ES-I3 (cell line): ENCODE data around the gene DERL3.
A peak's percentile ranks its signal among the peaks of the same experiment; 100 is the strongest.

Experiments
- H3K36me3 ChIP-seq: 2 replicates; pipeline ENCODE4 v1.6.1; 2013; ENCODE audit warnings: mild to moderate bottlenecking, low read length, control low read depth, moderate library complexity; ENCODE audit not compliant: insufficient read depth
- H3K4me1 ChIP-seq: 2 replicates; pipeline ENCODE4 v1.6.1; 2013; ENCODE audit warnings: mild to moderate bottlenecking, control low read depth, low read length; ENCODE audit not compliant: insufficient read depth
- H3K9ac ChIP-seq: 2 replicates; pipeline ENCODE4 v1.6.1; 2013; ENCODE audit warnings: low read depth, mild to moderate bottlenecking, low read length, moderate library complexity
- H3K9me3 ChIP-seq: 2 replicates; pipeline ENCODE4 v1.6.1; 2013; ENCODE audit warnings: mild to moderate bottlenecking, low read length, moderate library complexity; ENCODE audit not compliant: control insufficient read depth, insufficient read depth

The DERL3 gene

DNA sequence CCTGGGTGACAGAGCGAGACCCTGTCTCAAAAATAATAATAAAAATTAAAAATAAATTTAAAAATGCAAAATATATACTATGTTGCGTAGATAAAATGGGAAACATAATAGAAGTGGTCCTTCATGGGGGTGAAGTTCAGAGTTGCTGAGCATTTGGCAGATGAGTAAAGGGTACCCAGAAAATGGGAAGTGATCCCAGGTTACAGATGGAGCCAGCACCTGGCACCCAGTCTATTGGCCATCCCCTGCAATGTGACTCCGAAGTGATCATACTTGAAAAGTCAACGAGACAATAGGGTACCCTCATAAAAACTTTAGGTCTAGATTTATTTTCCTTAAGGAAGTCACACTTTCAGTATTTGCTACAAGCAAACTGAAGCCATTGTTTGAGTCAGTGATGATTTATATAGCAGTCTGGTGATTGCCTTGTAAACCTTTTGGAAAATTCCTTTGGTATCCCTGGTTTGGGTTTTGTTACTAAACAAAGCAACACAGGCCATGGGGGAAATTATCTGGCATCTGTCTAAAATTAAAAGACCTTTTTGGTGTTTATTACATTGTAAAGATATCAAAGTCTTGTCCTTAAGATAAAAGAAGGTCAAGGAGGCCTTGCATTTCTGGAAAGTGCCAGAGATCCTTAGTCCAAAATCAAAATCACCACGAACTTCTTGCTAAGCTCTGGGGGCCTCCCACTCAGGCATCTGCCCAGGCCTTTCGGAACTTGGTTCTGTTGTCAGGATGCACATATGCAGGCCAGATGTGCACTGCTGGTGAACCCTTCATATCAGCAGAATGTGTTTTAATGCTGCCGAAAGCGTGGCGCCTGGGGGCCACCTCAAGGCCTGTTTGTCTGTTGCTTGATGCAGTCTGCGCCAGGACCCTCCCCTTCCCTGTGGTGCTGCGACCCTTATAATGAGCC, 47.7 kb downstream of the DERL3 start:
- Histone ChIP-seq H3K4me1 (peaks cover 12% of the 10 kb centered on the region; the same call in 1 of the 2 replicates), H3K9ac (no peak overlapping the region), H3K36me3 (0 out of 2 replicates have a peak, but pooled peaks cover 6% of the 10 kb centered on the region), H3K9me3 (no peaks in the 10 kb centered on the region)

DNA sequence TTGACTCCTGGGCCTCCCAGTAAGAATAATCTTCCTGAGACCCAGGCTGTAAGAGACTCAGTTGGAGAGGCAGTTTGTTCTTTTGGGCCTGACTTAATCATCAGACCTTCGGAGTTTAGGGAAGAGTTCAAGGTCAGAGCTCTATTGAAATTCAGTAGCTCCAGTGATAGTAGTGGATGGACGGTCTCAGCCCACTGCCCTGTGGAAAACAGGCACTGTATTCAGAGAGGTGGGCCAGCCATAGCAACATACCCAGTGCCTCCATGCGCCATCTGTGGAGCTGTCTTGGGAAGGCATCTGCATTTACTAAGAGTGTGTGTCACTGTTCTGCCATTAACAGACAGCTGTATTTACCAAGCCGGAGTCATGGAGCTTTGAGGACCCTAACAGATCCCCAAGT, 49.2 kb downstream of the DERL3 start:
- peaks cover 12% of the 10 kb centered on the region; the same call in 1 of the 2 replicates for H3K4me1 ChIP-seq
- H3K9me3 ChIP-seq: no peaks in the 10 kb centered on the region
- H3K9ac ChIP-seq: no peak overlapping the region
- 0 out of 2 replicates have a peak, but pooled peaks cover 6% of the 10 kb centered on the region for H3K36me3 ChIP-seq

DNA sequence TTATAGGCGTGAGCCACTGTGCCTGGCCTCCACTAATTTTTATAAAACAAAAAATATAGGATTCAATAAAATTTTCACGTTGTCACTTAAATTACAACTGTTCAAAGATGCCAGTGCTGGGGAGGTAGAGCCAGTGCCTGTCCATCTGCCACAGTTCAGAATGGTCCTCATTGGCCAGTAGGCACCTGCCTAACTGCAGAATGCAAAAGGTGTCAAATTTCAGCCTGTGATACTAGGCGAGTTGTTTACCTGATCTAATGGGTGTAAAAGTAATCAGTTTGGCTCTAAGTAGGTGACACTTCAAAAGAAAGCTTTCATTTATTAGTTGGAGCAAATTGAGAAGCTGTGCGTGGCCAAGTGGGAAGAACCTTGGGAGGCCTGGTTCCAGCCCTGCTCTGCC, 49.7 kb downstream of the DERL3 start:
- Histone ChIP-seq H3K9ac (no peak overlapping the region), H3K4me1 (peaks cover 12% of the 10 kb centered on the region; the same call in 1 of the 2 replicates), H3K36me3 (0 out of 2 replicates have a peak, but pooled peaks cover 6% of the 10 kb centered on the region), H3K9me3 (no peaks in the 10 kb centered on the region)

DNA sequence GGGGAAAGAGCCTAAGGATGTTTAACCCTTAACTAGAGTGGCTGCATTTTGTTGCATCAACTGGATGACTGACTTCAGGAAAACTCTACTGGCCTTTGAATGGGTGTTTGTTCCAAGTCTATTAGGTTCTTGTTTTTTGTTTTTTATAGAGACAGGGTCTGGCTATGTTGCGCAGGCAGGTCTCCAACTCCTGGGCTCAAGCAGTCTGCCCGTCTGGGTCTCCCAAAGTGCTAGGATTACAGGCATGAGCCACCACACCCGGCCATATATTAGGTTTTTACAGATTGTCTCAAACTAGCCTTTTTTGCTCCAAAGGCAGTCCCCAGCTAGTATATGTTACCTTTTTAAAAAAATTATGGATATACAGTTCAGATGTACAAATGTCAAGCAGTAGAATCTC, 50.9 kb downstream of the DERL3 start:
- Histone ChIP-seq H3K9ac (peak overlapping the region; percentile 98), H3K9me3 (no peaks in the 10 kb centered on the region), H3K4me1 (peaks cover 12% of the 10 kb centered on the region; the same call in 1 of the 2 replicates), H3K36me3 (0 out of 2 replicates have a peak, but pooled peaks cover 6% of the 10 kb centered on the region)

DNA sequence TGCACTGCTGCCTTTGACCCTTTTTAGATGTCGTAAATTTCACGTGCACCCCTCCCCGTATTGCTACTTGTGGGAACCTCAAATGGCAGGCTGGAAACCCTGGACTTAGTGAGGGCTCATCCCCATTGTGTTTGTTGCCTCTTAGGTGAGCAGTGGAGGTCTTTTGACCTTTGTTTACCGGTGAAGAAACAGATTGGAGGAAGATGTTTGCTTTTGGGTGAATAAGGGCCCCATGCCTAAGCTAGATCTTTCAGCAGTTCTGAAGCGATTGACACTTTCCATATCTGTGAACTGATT, 51.3 kb downstream of the DERL3 start:
- Histone ChIP-seq H3K9me3 (no peaks in the 10 kb centered on the region), H3K4me1 (peaks cover 12% of the 10 kb centered on the region; the same call in 1 of the 2 replicates), H3K36me3 (0 out of 2 replicates have a peak, but pooled peaks cover 6% of the 10 kb centered on the region), H3K9ac (peak overlapping the region; percentile 98)

DNA sequence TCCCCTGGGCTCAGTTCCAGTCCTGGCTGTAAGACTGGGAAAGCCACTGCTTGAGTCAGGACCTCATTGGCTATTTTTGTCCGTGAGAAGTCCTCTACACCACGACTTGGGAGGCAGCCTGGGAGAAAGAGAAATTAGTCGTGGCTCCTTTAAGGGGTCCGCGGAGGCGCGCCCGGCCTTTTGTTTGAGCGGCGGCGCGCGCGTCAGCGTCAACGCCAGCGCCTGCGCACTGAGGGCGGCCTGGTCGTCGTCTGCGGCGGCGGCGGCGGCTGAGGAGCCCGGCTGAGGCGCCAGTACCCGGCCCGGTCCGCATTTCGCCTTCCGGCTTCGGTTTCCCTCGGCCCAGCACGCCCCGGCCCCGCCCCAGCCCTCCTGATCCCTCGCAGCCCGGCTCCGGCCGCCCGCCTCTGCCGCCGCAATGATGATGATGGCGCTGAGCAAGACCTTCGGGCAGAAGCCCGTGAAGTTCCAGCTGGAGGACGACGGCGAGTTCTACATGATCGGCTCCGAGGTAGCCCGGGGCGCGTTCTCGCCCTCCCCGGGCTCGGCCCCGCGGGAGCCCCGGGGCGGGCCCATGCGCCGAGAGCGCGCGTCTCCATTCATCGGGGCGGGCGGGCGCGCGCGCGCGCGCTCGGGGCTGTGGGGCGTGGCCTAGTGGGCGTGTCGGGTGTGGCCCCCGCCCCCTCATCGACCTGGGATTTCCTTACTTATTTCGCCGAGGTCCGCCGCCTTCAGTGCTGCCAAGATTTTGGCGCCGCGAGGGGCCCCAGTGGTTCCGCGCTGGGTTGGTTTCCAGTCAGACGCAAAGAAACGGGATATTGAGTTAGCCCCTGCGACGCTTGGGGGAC, 51.8 kb downstream of the DERL3 start, which contains the start of gene SMARCB1:
Gene SMARCB1, plus strand, starts transcription at position 215 of the 848 bp plus-strand sequence. Its CDS starts 204 bp downstream, at position 419.
- peaks cover 12% of the 10 kb centered on the region for H3K4me1 ChIP-seq
- H3K36me3 ChIP-seq: no peaks in the 10 kb centered on the region
- no peaks in the 10 kb centered on the region for H3K9me3 ChIP-seq
- H3K9ac ChIP-seq: peak within 1 kb of the TSS; percentile 98

DNA sequence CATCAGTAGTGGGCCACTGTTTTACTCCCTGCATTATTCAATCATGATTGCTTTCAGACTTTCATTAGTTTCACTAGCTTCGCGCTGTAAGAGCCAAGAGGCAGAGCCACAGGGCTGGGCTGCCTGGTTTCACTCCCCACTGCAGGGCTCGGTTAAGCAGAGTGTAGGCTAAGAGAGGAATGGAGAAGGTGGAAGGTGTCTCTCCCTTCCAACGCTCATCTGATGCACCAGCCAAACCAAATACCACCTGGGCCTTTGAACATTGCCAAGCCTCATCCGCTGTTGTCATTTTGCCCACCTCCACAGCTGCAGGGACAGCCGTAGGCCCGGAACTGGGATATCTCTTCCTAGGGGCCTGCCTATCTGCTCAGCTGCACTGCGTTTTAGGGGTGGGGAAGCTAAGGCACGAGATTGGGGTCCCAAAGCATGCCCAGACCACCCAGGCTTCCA, 52.5 kb downstream of the DERL3 start:
- peaks cover 19% of the 10 kb centered on the region for H3K4me1 ChIP-seq
- no peaks in the 10 kb centered on the region for H3K36me3 ChIP-seq
- peak overlapping the region; percentile 98 for H3K9ac ChIP-seq
- no peaks in the 10 kb centered on the region for H3K9me3 ChIP-seq
